Activated naive CD4-positive, alpha-beta T cell treated with anti-CD3 and anti-CD28 coated beads, Interleukin-2, amount 10 ng/mL, durations not matched to agents 7 days and 5 days (primary cell): ENCODE results near the gene FAM149A.

Experiments
- CTCF ChIA-PET: fragments of 350-600 bp; sonication (Branson Sonifier 250); formaldehyde crosslinking; loops from one replicate; lab custom pipeline; 2021; ENCODE audit warnings: antibody characterized with exemption; lab: Charles Lee
- DNase-seq: peaks from one replicate; pipeline ENCODE4 v3.0.0-alpha.2; 2020
- H3K27ac Mint-ChIP-seq: one replicate; pipeline ENCODE4 v1.8.0; 2021; ENCODE audit warnings: mild to moderate bottlenecking, moderate library complexity, mixed read lengths
- H3K27me3 Mint-ChIP-seq: one replicate; pipeline ENCODE4 v1.8.0; 2021; ENCODE audit warnings: mild to moderate bottlenecking, mixed read lengths
- H3K36me3 Mint-ChIP-seq: one replicate; pipeline ENCODE4 v1.8.0; 2021; ENCODE audit warnings: mixed read lengths
- H3K4me1 Mint-ChIP-seq: one replicate; pipeline ENCODE4 v1.8.0; 2021; ENCODE audit warnings: mixed read lengths
- H3K4me3 Mint-ChIP-seq: one replicate; pipeline ENCODE4 v1.8.0; 2021; ENCODE audit warnings: mild to moderate bottlenecking, moderate library complexity, mixed read lengths
- H3K9me3 Mint-ChIP-seq: one replicate; pipeline ENCODE4 v1.8.0; 2021; ENCODE audit warnings: mixed read lengths

FAM149A gene

GRCh38 chr4:186205156-186205555 is 100.7 kb downstream of the FAM149A start:
- peak overlapping the region; percentile 71 for H3K27ac Mint-ChIP-seq
- CTCF ChIA-PET: interaction anchor here (1.0 kb wide), 1 partner anchor 15 kb away, joined by 3 read pairs; no protein-coding TSS in a partner anchor
- H3K27me3 Mint-ChIP-seq: no peaks in the 10 kb centered on the region
- peaks cover 16% of the 10 kb centered on the region for H3K36me3 Mint-ChIP-seq
- peaks cover 42% of the 10 kb centered on the region for H3K4me1 Mint-ChIP-seq
- H3K9me3 Mint-ChIP-seq: peaks cover 10% of the 10 kb centered on the region
- no peak for DNase-seq
- H3K4me3 Mint-ChIP-seq: peak overlapping the region; percentile 74

GRCh38 chr4:186216465-186217024 is 112.0 kb downstream of the FAM149A start:
- CTCF ChIA-PET: no interaction called here
- H3K27ac Mint-ChIP-seq: no peak overlapping the region
- no peaks in the 10 kb centered on the region for H3K9me3 Mint-ChIP-seq
- no peak for DNase-seq
- H3K4me1 Mint-ChIP-seq: no peaks in the 10 kb centered on the region
- no peak overlapping the region for H3K4me3 Mint-ChIP-seq
- H3K36me3 Mint-ChIP-seq: peaks cover under 1% of the 10 kb centered on the region
- H3K27me3 Mint-ChIP-seq: peaks cover 5% of the 10 kb centered on the region

- H3K27ac Mint-ChIP-seq: no peak overlapping the region
- DNase-seq: no peak
- H3K36me3 Mint-ChIP-seq: no peaks in the 10 kb centered on the region
- CTCF ChIA-PET: no interaction called here
- H3K4me3 Mint-ChIP-seq: no peak overlapping the region
- peaks cover 5% of the 10 kb centered on the region for H3K27me3 Mint-ChIP-seq
- H3K9me3 Mint-ChIP-seq: no peaks in the 10 kb centered on the region
- H3K4me1 Mint-ChIP-seq: no peaks in the 10 kb centered on the region
These were observed 113.3 kb downstream of the FAM149A start for GRCh38 chr4:186217733-186218293.

DNA sequence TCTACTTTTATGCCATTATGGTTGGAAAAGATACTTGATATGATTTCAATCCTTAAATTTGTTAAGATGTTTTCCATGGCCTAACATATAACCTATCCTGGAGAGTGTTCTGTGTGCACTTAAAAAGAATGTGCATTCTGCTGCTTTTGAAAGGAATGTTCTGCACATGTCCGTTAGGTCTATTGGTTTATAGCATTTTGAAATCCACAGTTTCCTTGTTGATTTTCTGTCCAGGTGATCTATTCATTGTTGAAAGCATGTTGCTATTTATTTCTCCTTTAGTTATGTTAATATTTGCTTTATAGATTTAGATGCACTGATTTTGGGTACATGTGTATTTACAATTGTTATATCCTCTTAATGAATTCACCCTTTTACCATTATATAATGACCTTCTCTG is 117.1 kb downstream of the FAM149A start:
- Mint-ChIP-seq H3K4me1 (no peaks in the 10 kb centered on the region), H3K36me3 (no peaks in the 10 kb centered on the region), H3K4me3 (no peak overlapping the region), H3K9me3 (peaks cover 13% of the 10 kb centered on the region), H3K27me3 (no peaks in the 10 kb centered on the region), H3K27ac (no peak overlapping the region)
- CTCF ChIA-PET: no interaction called here
- no peak for DNase-seq
